Natural killer cell (primary cell): ENCODE data around the gene PUM1. TPM values are rescaled to one million over a fixed set of nuclear protein-coding genes. Genes with fewer than 3 reads are reported as not detected.

ENCODE experiments used
- ATAC-seq, 3 donors: fragments of 150-1000 bp in 2 of 3; fragments of 200-7000 bp in 1 of 3; cut with Tn5 transposase; 1 replicate in 1 of 3; 2 replicates in 2 of 3; pipeline ENCODE4 v1.10.0; 2021; ENCODE audit warnings: mild to moderate bottlenecking in 2 of 3, moderate library complexity in 2 of 3
- DNase-seq, 2 donors: peaks; one replicate each; pipeline versions ENCODE4 v3.0.0 to v3.0.0-alpha.2; 2013 to 2021; ENCODE audit warnings: mixed read lengths in 1 of 2
- H3K27ac ChIP-seq: one replicate; pipeline ENCODE4 v1.5.1; 2013; ENCODE audit warnings: mild to moderate bottlenecking, low read length
- H3K27me3 ChIP-seq: one replicate; pipeline ENCODE4 v1.6.1; 2013; ENCODE audit warnings: low read length; ENCODE audit not compliant: control insufficient read depth, insufficient read depth
- H3K36me3 ChIP-seq: one replicate; pipeline ENCODE4 v1.6.1; 2013; ENCODE audit warnings: low read length; ENCODE audit not compliant: control insufficient read depth, insufficient read depth
- H3K4me1 ChIP-seq: one replicate; pipeline ENCODE4 v1.6.1; 2013; ENCODE audit warnings: low read length; ENCODE audit not compliant: control insufficient read depth, insufficient read depth
- H3K4me3 ChIP-seq: one replicate; pipeline ENCODE4 v1.5.1; 2013; ENCODE audit warnings: low read length
- H3K9me3 ChIP-seq: one replicate; pipeline ENCODE4 v1.6.1; 2013; ENCODE audit warnings: low read length; ENCODE audit not compliant: control insufficient read depth, insufficient read depth
- H3K27ac Mint-ChIP-seq, 2 donors: one replicate each; pipeline ENCODE4 v1.8.0; 2022; ENCODE audit warnings: mild to moderate bottlenecking in 2 of 2, mixed read lengths in 2 of 2, moderate library complexity in 1 of 2
- H3K27me3 Mint-ChIP-seq, 2 donors: one replicate each; pipeline ENCODE4 v1.8.0; 2022; ENCODE audit warnings: low read depth in 2 of 2, mixed read lengths in 2 of 2
- H3K36me3 Mint-ChIP-seq: one replicate; pipeline ENCODE4 v1.8.0; 2022; ENCODE audit warnings: mixed read lengths
- H3K4me1 Mint-ChIP-seq, 2 donors: one replicate each; pipeline ENCODE4 v1.8.0; 2022; ENCODE audit warnings: mixed read lengths in 2 of 2
- H3K4me3 Mint-ChIP-seq: one replicate; pipeline ENCODE4 v1.8.0; 2022; ENCODE audit warnings: mild to moderate bottlenecking, moderate library complexity, mixed read lengths
- H3K9me3 Mint-ChIP-seq, 2 donors: one replicate each; pipeline ENCODE4 v1.8.0; 2022; ENCODE audit warnings: mixed read lengths in 2 of 2
- WGBS: methylation state at CpG from one replicate; pipeline ENCODE4 v1.1.7; 2013; ENCODE audit warnings: missing lambda C conversion rate; ENCODE audit not compliant: insufficient coverage; 5-methylcytosine and 5-hydroxymethylcytosine counted together
- intact Hi-C: fragments of 100-400 bp; cut with micrococcal nuclease; formaldehyde crosslinking; loops from one replicate; pipeline ENCODE4 v1.14.2; 2022
- total RNA-seq, 4 donors: library from RNA; stranded (reverse); fragments of 120-200 nt in 1 of 4; gene quantifications; one replicate each; pipeline versions ENCODE4 v1.2.3 to v1.2.4, GENCODE V29; 2013 to 2022
- TF ChIP-seq, protein P1 (sequence below): fragments of 200-600 bp; IDR thresholded peaks from one replicate; pipeline ENCODE4 v1.8.0; 2022; ENCODE audit warnings: antibody characterized with exemption

Gene PUM1
- total RNA-seq, 3 donors from 2014 or later (not counting 1 experiment from before 2014, with no cell fraction given) = 193 to 209 (median 202) TPM

DNA sequence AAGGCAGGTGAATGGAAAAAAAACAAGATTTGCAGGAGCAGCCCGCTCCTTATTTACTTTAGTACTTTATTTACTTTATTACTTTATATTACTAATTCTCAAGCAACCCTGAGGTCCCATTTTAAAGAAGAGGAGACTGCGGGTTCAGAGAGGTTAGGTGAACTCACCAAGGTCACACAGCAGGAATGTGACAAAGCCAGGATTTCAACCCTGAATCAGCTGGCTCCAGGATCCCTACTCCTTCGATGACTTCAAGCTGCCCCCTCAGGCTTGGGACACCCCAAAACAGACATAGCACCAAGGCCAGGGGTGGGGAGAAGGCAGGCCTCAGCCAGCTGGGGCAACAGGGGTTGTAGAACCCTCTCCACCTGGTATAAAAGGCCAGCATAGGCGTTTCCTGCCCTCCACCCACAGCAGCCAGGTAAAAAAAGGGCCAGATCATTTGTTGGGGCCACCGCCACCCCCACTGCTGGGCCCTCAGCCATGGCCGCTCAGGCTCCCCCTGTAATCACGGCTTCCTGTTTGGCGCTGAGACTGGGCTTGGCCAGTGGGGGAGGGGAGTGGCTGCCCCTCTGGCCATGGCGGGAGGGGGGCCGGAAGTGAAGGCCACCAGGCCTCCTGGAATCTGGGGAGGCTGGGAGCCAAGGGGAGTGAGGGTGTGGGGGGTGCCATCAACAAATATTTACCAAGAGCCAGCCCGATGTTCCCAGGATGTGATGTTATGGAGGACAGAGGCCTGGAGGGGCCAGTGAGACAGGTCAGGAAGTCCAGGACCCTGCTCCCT is 163.5 kb downstream of the PUM1 start:
- TF ChIP-seq, protein P1, sequence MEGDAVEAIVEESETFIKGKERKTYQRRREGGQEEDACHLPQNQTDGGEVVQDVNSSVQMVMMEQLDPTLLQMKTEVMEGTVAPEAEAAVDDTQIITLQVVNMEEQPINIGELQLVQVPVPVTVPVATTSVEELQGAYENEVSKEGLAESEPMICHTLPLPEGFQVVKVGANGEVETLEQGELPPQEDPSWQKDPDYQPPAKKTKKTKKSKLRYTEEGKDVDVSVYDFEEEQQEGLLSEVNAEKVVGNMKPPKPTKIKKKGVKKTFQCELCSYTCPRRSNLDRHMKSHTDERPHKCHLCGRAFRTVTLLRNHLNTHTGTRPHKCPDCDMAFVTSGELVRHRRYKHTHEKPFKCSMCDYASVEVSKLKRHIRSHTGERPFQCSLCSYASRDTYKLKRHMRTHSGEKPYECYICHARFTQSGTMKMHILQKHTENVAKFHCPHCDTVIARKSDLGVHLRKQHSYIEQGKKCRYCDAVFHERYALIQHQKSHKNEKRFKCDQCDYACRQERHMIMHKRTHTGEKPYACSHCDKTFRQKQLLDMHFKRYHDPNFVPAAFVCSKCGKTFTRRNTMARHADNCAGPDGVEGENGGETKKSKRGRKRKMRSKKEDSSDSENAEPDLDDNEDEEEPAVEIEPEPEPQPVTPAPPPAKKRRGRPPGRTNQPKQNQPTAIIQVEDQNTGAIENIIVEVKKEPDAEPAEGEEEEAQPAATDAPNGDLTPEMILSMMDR = no peak
- 57% methylated on average over 10 of the region's 11 CpGs for WGBS
- intact Hi-C loops = no loop called here
- Mint-ChIP-seq H3K9me3 (no peaks in the 10 kb centered on the region), H3K4me3 (no peak overlapping the region), H3K27ac (no peak overlapping the region), H3K4me1 (no peaks in the 10 kb centered on the region), H3K27me3 (peaks cover 30 to 34% of the 10 kb centered on the region in 2 donors), H3K36me3 (no peaks in the 10 kb centered on the region)
- Histone ChIP-seq H3K27ac (no peak overlapping the region), H3K4me1 (no peaks in the 10 kb centered on the region), H3K27me3 (peaks cover 5% of the 10 kb centered on the region), H3K36me3 (no peaks in the 10 kb centered on the region), H3K9me3 (no peaks in the 10 kb centered on the region), H3K4me3 (no peak overlapping the region)
- ATAC-seq (no peak), DNase-seq (no peak)

DNA sequence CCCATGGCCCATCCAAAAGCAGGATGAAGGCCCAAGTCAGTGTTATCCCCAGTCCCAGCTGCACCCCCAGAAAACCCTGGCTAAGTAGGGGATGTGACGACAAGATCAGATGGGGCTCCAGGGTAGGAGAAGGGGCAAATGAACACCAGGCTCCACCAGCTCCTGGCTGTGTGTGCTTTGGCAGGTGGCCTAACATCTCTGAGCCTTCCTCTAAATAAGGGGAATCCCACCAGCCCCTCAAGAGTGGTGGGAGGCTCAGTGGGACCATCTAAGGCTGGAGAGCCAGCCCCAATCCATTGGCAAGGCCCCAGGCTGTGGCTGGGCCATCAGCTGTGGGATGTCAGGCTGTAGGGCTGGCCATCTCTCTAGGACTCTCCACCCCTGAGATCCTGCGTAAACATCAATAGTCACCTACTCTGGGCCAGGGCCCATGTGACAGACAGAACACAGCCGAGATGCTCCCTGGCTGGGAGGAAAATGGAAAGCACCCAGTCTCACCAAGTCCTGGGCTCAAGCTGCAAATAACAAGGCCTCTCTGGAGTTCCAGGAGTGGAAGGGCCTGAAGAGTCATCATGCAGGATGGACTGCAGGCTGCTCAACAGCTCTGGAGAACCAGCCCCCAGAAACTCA is 164.5 kb downstream of the PUM1 start:
- no peaks in the 10 kb centered on the region for H3K4me1 Mint-ChIP-seq

DNA sequence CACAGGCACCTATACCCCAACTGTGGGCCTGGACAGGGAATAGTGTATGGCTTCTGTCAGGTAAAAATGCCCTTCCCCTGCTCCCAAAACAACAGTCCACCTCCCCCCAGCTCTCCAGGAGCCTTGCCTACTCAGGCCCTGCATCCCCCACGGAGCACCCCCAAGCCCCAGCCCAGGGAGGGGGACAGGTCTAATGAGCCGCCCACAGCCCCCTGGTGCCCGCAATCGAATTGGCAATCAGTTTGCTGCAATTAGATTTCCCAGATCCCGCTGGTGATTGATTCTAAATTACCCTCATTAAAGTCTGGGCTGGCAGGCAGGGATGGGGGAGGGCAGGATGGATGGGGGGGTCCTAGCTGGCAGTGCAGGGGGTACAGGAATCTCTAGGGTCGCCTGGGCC is 165.0 kb downstream of the PUM1 start:
- Mint-ChIP-seq H3K36me3 (no peaks in the 10 kb centered on the region), H3K27ac (no peak overlapping the region), H3K27me3 (peaks cover 29 to 33% of the 10 kb centered on the region in 2 donors), H3K4me1 (no peaks in the 10 kb centered on the region), H3K9me3 (no peaks in the 10 kb centered on the region), H3K4me3 (no peak overlapping the region)
- Histone ChIP-seq H3K27ac (no peak overlapping the region), H3K27me3 (peaks cover 4% of the 10 kb centered on the region), H3K36me3 (no peaks in the 10 kb centered on the region), H3K4me3 (no peak overlapping the region), H3K9me3 (no peaks in the 10 kb centered on the region), H3K4me1 (no peaks in the 10 kb centered on the region)
- DNase-seq (no peak), ATAC-seq (no peak)
- TF ChIP-seq, protein P1 = no peak
- 79% methylated on average over 6 of the region's 6 CpGs for WGBS
- intact Hi-C loops = no loop called here

More for the DNA sequence above, 164.5 kb downstream of the PUM1 start:
- no peak for DNase-seq
- Histone ChIP-seq H3K36me3 (no peaks in the 10 kb centered on the region), H3K27ac (no peak overlapping the region), H3K27me3 (peaks cover 3% of the 10 kb centered on the region), H3K9me3 (no peaks in the 10 kb centered on the region), H3K4me3 (no peak overlapping the region), H3K4me1 (no peaks in the 10 kb centered on the region)
- TF ChIP-seq, protein P1 = no peak
- Mint-ChIP-seq H3K4me3 (no peak overlapping the region), H3K27ac (no peak overlapping the region), H3K36me3 (no peaks in the 10 kb centered on the region), H3K27me3 (peaks cover 32 to 38% of the 10 kb centered on the region in 2 donors), H3K9me3 (no peaks in the 10 kb centered on the region)
- WGBS = 88% methylated on average over 3 of the region's 3 CpGs
- intact Hi-C loops = no loop called here
- ATAC-seq = no peak
